DMS53 treated with DMSO at 0.1 percent for 48 hours (cell line): ENCODE data around the gene KLC1.

Source experiments
- DNase-seq: peaks from one replicate; lab custom pipeline; 2025; ENCODE audit not compliant: unreplicated experiment; lab: John Stamatoyannopoulos, UW

The KLC1 gene

GRCh38 chr14:103702497-103703432 lies 73.8 kb downstream of the KLC1 start:
- no peak for DNase-seq

DNA sequence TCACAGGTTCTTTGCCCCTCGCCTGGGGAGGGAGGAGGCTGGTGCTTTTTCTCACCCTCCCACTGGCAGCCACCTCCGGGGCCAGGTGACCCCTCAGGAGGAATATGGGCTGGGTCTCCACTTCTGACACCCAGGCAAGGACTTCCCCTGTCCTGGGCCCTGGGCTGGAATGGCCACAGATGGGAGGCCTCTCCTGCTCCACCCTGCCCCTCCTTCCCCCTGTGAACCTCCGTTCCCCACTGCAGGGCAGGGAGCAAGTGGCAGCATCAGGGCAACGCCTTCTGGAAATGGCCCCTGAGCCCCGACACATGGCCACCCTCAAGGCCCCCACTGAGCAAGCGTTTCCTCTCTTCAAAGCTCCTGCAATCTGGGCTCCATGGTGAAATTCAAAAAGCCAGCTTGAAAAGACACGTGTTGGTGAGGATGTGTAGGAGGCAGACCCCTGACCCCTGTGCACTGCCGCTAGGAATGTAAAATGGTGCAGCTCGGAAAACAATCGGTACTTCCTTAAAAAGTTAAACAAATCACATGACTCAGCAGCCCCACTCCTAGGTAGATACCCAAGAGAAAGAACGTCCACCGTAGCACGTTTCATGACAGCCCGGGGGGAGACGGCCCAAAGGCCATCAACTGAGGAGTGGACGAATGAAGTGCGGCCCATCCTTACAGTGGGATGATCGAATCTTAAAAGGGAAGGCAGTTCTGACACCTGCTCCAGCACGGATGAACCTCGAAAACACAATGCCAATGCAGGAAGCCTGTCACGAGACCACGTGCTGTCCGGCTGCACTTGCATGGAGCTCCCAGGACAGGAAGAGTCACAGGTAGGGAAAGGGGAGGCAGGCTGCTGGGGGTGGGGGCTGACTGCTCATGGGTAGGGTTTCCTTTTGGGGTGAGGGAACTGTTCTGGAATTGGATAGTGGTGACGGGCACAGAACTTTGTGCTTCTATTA lies 74.7 kb downstream of the KLC1 start:
- no peak for DNase-seq

DNA sequence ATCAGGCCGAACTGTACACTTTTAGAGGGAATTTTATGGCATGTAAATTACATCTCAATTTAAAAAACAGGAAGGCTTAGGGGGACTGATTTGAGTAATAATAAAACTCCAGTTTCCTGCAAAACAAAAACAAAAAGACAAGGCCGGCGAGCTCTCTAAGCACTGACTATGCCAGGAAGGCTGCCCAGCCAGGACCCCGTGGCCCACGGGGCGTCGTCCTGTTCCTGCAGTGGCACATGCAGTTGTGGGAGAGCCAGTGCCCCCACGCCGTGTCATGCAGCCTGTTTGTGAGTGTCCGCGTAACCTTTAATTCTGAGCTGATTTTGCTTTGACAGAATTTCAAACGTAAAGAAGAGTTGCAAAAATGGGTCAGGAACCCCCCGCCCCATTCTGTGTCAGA lies 75.7 kb downstream of the KLC1 start:
- DNase-seq, result no peak

- DNase-seq, result no peak
Observed at GRCh38 chr14:103705118-103705503, 76.1 kb downstream of the KLC1 start.

DNA sequence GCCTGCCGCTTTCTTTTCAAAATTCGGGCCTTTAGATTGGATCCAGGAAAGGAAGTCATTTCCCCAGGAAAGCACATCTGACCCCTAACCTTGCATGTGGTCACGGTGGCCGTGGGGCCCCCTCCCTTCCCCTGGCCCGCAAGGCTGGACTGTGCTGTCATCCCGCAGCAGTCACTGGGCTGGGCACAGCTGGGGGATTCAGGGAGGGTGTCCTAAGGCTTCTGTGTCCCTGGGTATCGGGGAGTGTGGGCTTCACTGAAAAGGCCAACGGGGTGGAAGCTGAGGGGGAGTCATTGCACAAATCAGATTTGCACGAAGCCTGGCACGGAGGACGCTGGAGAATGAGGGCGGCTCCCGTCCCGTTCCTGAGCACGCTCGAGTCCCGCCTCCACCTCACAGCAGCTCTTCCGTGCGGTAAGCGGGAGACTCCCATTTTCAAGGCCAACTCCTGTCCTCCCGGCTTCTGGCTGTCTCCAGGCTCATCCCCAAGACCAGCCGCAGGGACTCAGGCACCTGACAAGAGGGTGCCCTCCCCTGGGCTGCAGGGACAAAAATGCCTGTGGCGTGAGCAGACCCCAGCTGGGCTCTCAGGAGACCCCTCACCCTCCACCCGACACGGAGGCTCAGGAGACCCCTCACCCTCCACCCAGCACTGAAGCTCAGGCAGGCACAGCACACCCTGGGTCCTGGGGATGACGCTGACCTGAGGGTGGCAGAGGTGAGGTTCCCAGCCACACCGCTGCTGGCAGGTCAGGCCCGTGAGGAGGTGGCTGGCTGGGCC lies 76.7 kb downstream of the KLC1 start:
- DNase-seq, result no peak

GRCh38 chr14:103706551-103707328 lies 77.7 kb downstream of the KLC1 start:
- no peak for DNase-seq

DNA sequence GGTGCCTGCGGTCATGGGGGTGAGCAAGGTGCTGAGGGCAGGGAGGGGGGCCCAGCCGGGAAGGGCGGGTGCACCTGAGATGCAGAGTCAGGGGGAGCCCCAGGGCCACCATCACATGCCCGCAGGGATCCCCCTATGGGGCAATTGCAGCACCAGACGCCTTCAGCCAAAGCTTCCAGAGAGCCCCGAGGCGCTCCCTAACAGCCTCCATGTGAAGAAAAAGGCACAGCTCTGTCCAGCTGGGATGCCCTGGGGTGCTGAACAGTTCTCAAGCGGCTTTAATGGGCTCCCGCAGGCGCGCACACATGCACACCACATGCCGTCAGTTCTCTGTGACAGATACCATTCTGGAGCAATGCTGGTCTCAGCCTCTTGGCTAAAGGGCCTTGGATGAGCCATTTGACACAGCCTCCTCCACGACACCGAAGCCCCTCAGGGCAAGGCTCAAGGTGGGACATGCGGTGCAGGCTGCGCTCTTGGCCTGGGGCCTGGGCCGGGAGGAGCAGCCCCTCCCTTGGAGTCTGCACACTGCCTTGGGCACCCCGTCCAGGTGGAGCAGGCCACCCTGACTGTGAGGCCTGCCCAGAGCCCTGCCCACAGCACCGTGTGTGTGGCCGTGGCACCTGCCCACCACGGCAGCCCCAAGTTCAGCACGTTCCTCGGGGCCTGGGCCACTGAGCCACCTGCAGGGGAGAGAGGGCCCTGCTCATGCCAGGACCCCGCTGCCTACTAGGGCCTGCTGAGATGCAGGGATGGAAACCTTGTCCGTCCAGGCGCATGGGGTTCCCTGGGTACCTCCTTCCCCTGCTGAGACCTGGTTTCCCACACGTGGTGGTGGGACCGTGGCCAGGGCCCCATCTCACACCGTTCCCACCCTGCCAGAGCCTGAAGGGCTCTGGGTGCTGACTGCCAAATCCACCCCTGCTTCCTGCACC lies 78.6 kb downstream of the KLC1 start:
- no peak for DNase-seq

DNA sequence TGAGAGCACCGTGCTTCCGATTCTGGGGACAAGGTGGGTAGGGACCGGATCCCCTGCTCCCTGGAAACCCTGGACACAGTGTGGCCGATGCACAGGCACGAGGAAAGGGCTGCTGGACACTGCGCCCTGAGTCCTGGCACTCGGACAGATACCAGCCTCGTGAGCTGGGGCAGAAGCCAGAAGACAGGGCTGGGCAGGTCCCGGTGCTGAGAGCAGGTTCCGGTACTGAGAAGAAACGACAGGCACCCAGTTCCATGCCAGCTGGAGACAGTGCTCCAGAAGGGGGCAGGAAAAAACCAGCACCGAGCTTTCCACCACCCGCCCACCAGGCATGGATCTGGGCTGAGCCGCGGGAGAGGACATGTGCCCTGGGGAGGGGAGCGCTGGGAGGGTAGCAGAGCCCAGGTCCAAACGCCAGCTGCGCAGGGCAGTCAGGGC lies 79.8 kb downstream of the KLC1 start:
- DNase-seq, result no peak

DNA sequence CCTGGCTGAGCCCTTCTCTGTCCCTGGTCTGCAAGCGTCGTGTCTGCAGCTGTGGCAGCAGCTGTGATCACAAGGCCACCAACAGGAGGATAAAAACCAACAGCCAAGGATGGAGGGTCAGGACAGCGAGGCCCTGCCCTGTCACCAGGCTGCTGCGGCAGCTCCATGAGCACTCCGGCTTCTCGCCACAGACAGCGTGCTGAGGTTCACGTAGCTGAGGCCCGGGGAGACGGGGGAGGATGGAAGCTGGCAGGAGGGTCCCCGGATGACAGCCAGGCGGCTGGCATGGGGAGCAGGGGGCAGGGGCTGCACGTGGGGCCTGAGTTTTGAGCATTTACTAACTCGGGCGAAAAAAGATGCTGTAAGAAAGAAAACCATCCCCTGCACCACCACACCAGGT lies 80.8 kb downstream of the KLC1 start:
- DNase-seq, result no peak

DNA sequence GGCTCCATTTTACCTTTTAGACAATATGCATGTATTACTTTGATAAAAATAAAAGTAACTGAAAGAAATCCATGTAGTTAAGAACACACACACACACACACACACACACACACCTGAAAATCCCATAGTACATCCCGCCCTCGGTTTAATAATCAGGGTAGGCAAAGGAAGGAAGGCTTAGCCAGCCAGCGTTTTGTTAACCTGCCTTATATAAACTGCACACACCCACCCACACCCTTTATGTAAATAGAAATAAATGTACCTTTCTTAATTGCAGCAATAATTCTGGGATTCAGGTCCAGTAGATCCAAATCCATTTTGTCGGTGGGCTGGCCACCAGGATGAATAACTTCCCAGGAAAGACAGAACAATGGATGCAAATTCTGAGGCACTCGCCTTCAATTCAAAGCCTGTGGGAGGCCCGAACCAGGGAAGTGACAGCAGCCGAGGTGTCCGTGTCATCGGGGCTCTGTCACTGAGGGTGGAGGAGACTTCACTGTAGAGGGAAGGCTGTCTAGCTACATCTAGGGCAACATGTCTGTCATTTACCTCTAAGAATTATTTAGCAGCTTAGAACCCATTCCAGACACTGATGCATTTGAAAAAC lies 81.9 kb downstream of the KLC1 start:
- no peak for DNase-seq

GRCh38 chr14:103711516-103712431 lies 82.8 kb downstream of the KLC1 start:
- DNase-seq, result no peak

DNA sequence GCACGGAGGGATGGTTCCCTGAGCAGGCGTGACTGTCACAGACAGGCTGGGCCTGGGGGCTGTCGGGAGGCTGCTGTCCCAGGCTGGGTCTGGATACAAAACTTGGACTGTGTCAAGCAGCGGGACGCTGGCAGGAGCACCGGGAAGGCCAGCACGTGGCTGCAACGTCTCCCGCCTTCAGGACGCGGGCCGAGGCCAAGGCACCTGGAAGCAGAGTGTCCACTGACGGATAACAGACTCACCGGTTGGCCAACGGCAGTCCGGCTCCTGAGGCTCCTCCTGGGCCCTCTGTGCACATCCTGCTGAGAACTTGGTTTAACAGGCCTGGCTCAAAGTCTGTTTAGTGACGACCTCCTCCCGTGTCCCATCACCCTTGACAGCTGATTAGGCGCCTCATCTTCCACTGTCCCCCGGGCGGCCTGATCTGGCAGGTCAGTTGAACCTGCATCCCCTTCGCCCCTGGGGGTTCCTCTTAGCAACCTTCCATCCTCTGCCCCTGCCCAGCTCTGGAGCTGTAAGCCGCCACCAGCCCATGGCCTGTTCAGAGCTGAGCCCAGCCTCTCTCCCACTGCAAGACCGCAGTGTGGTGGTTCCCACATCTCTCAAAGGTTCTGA lies 83.7 kb downstream of the KLC1 start:
- no peak for DNase-seq

DNA sequence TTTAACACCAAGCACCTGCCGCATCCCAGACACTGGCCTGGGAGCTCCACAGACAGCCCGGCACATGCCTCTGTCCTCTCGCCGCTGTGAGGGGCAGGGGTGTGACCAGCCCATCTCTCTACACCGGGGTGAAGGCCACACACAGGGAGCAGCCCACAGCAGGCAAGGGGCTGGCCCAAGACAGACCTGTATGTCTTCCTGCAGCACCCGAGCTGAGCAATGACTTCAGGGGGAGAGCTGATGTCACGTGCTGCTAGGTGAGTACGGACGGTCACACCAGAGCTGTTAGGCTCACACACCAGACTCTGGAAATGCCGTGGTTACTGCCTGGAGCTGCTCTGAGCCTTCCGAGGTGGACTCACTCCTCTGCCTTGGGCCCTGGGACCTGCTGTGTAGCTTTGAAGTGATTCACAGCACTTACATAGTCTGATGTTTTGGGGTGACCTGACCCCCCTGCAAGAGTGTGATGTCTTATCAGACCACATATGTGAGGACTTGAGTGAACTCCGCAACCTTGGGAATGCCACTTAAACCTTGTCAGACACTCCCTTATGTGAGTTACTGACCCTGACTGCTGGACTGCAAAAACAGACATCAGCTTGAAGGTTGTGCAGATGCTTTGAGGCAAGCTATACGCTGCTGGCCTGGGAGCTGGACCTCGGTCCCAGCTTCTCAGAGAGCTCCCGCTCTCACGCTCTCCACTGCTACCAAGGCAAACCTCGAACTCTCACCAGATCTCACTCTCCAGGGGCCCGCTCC lies 84.5 kb downstream of the KLC1 start:
- no peak for DNase-seq

GRCh38 chr14:103714063-103714724 lies 85.2 kb downstream of the KLC1 start:
- no peak for DNase-seq

GRCh38 chr14:103715052-103716000 lies 86.3 kb downstream of the KLC1 start, which contains the start of the genes XRCC3 and ZFYVE21:
Gene XRCC3, minus strand, starts transcription at chr14:103715451. Its CDS starts 4,364 bp downstream, at chr14:103711087.
Gene ZFYVE21, plus strand, starts transcription at chr14:103715810. Its CDS starts 32 bp downstream, at chr14:103715842.
- peak; percentile 90 for DNase-seq
